H1 (cell line): ENCODE results near the gene RAPGEF5. TPM values are rescaled to one million over a fixed set of nuclear protein-coding genes. Genes with fewer than 3 reads are reported as not detected.

Source experiments
- CTCF ChIA-PET: fragments of 300-600 bp; sonication (Branson Sonifier 250); formaldehyde crosslinking; loops from one replicate; lab custom pipeline; 2021; ENCODE audit not compliant: partially characterized antibody; lab: Charles Lee
- POLR2A ChIA-PET: fragments of 300-600 bp; sonication (Branson Sonifier 250); formaldehyde crosslinking; loops from one replicate; lab custom pipeline; 2021; ENCODE audit warnings: inconsistent platforms; ENCODE audit not compliant: partially characterized antibody; lab: Charles Lee
- DNase-seq, 2 experiments: peaks; one replicate each; pipeline versions ENCODE4 v3.0.0 to v3.0.0-alpha.2; 2010 to 2022; ENCODE audit warnings: low spot score in 2 of 2, low read depth in 1 of 2, mixed read lengths in 1 of 2
- FAIRE-seq: peaks from 2 replicates; lab custom pipeline; 2011; peaks lifted over from hg19 to GRCh38; lab: Jason Lieb, UNC
- H2AFZ ChIP-seq: 2 replicates; pipeline ENCODE4 v1.8.1; 2012; ENCODE audit warnings: low read length, inconsistent platforms
- H2AK5ac ChIP-seq: 2 replicates; pipeline ENCODE4 v1.6.1; 2013; ENCODE audit warnings: low read depth, low read length
- H2BK120ac ChIP-seq: replicated peaks from 2 replicates; pipeline ENCODE3; 2013; ENCODE audit warnings: low read depth, low read length, inconsistent platforms
- H2BK12ac ChIP-seq: 2 replicates; pipeline ENCODE4 v1.6.1; 2013; ENCODE audit warnings: low read depth, low read length
- H2BK15ac ChIP-seq: 2 replicates; pipeline ENCODE4 v1.6.1; 2013; ENCODE audit warnings: low read length
- H2BK20ac ChIP-seq: 2 replicates; pipeline ENCODE4 v1.6.1; 2013; ENCODE audit warnings: low read length
- H2BK5ac ChIP-seq: 2 replicates; pipeline ENCODE4 v1.6.1; 2013; ENCODE audit warnings: low read depth, low read length
- H3K14ac ChIP-seq: 2 replicates; pipeline ENCODE4 v1.6.1; 2013; ENCODE audit warnings: inconsistent platforms; ENCODE audit not compliant: insufficient read length
- H3K18ac ChIP-seq: 2 replicates; pipeline ENCODE4 v1.6.1; 2013; ENCODE audit warnings: low read length; ENCODE audit errors: extremely low read depth
- H3K23ac ChIP-seq: 2 replicates; pipeline ENCODE4 v1.6.1; 2013; ENCODE audit warnings: inconsistent platforms; ENCODE audit not compliant: insufficient read length
- H3K23me2 ChIP-seq: 2 replicates; pipeline ENCODE4 v1.6.1; 2013; ENCODE audit warnings: low read depth, low read length
- H3K27ac ChIP-seq: 2 replicates; pipeline ENCODE4 v1.6.1; 2011; ENCODE audit warnings: low read depth, low read length, inconsistent platforms
- H3K27me3 ChIP-seq, 4 experiments: replicated peaks in 1 of 4; 1 replicate in 1 of 4; 2 replicates in 3 of 4; pipeline versions ENCODE4 v1.6.1 to v1.8.1; 2011 to 2013; ENCODE audit warnings: low read length in 3 of 4, mild to moderate bottlenecking in 3 of 4, inconsistent platforms in 2 of 4, mixed read lengths in 2 of 4, moderate library complexity in 1 of 4; ENCODE audit not compliant: control insufficient read depth in 3 of 4, insufficient read depth in 3 of 4; ENCODE audit errors: extremely low read depth in 1 of 4
- H3K36me3 ChIP-seq, 4 experiments: 2 replicates each; pipeline versions ENCODE4 v1.6.1 to v1.8.1; 2011 to 2013; ENCODE audit warnings: mild to moderate bottlenecking in 4 of 4, low read length in 3 of 4, moderate library complexity in 2 of 4, control low read depth in 1 of 4, inconsistent platforms in 1 of 4; ENCODE audit not compliant: insufficient read depth in 4 of 4, control insufficient read depth in 2 of 4
- H3K4ac ChIP-seq: replicated peaks from 2 replicates; pipeline ENCODE3; 2013; ENCODE audit warnings: low read length, low read depth, mixed read lengths, inconsistent platforms; ENCODE audit not compliant: insufficient read length
- H3K4me1 ChIP-seq, 4 experiments: replicated peaks in 1 of 4; 1 replicate in 1 of 4; 2 replicates in 3 of 4; pipeline versions ENCODE4 v1.6.1 to v1.8.1; 2011 to 2013; ENCODE audit warnings: low read length in 3 of 4, inconsistent platforms in 2 of 4, mixed read lengths in 1 of 4; ENCODE audit not compliant: insufficient read depth in 4 of 4, control insufficient read depth in 3 of 4
- H3K4me2 ChIP-seq, 2 experiments: 2 replicates each; pipeline versions ENCODE4 v1.6.1 to v1.8.1; 2011 to 2013; ENCODE audit warnings: low read depth in 2 of 2, low read length in 2 of 2, control low read depth in 1 of 2, inconsistent platforms in 1 of 2, mild to moderate bottlenecking in 1 of 2; ENCODE audit not compliant: insufficient read depth in 1 of 2
- H3K4me3 ChIP-seq, 4 experiments: fragments of 200-600, 300-600 bp in 1 of 4; sonication (generic), shearing (Covaris generic), sonication (Bioruptor Twin) in 1 of 4; 2 replicates each; pipeline versions ENCODE4 v1.5.1 to v1.8.1; 2011 to 2016; ENCODE audit warnings: low read length in 4 of 4, low read depth in 3 of 4, control low read depth in 2 of 4, inconsistent platforms in 2 of 4, mild to moderate bottlenecking in 2 of 4, mixed read lengths in 1 of 4, moderate library complexity in 1 of 4; ENCODE audit not compliant: insufficient read depth in 2 of 4; ENCODE audit errors: extremely low read depth in 1 of 4
- H3K56ac ChIP-seq: replicated peaks from 2 replicates; pipeline ENCODE3; 2013; ENCODE audit warnings: low read depth, mild to moderate bottlenecking, mixed read lengths, low read length, inconsistent platforms; ENCODE audit not compliant: insufficient read length
- H3K79me1 ChIP-seq: 2 replicates; pipeline ENCODE4 v1.6.1; 2013; ENCODE audit warnings: low read depth, low read length, control low read depth
- H3K79me2 ChIP-seq, 2 experiments: 2 replicates each; pipeline versions ENCODE4 v1.6.1 to v1.8.1; 2012 to 2013; ENCODE audit warnings: low read length in 2 of 2, mild to moderate bottlenecking in 2 of 2, inconsistent platforms in 1 of 2; ENCODE audit not compliant: insufficient read depth in 2 of 2, control insufficient read depth in 1 of 2
- H3K9ac ChIP-seq, 4 experiments: replicated peaks in 1 of 4; 1 replicate in 1 of 4; 2 replicates in 3 of 4; pipeline versions ENCODE4 v1.6.1 to v1.8.1; 2011 to 2013; ENCODE audit warnings: low read depth in 3 of 4, low read length in 3 of 4, control low read depth in 2 of 4, mild to moderate bottlenecking in 2 of 4, moderate library complexity in 2 of 4, inconsistent platforms in 1 of 4; ENCODE audit errors: extremely low read depth in 1 of 4
- H3K9me3 ChIP-seq, 2 experiments: 2 replicates each; pipeline versions ENCODE4 v1.6.1 to v1.8.1; 2012 to 2013; ENCODE audit warnings: mild to moderate bottlenecking in 2 of 2, moderate library complexity in 2 of 2, control low read depth in 1 of 2, inconsistent platforms in 1 of 2, low read depth in 1 of 2, low read length in 1 of 2, mixed read lengths in 1 of 2; ENCODE audit not compliant: insufficient read depth in 2 of 2
- H4K20me1 ChIP-seq, 2 experiments: replicated peaks in 1 of 2; 2 replicates each; pipeline versions ENCODE3 to v1.8.1; 2011 to 2013; ENCODE audit warnings: inconsistent platforms in 2 of 2, low read length in 2 of 2, mild to moderate bottlenecking in 1 of 2; ENCODE audit not compliant: insufficient read depth in 2 of 2, control insufficient read depth in 1 of 2
- H4K5ac ChIP-seq: 2 replicates; pipeline ENCODE4 v1.6.1; 2013; ENCODE audit warnings: low read length, low read depth, mixed read lengths, inconsistent platforms; ENCODE audit not compliant: insufficient read length
- H4K8ac ChIP-seq: 2 replicates; pipeline ENCODE4 v1.8.0; 2013; ENCODE audit warnings: mild to moderate bottlenecking, moderate library complexity, low read length, inconsistent platforms; ENCODE audit not compliant: insufficient read depth; ENCODE audit errors: extremely low read depth
- H4K91ac ChIP-seq: replicated peaks from 2 replicates; pipeline ENCODE3; 2013; ENCODE audit warnings: low read length, mixed read lengths, inconsistent platforms; ENCODE audit not compliant: insufficient read length
- CEBPB ChIP-seq: IDR thresholded peaks from 2 replicates; pipeline ENCODE4 v1.6.1; 2012; ENCODE audit warnings: low read depth, low read length
- JUN ChIP-seq: IDR thresholded peaks from 2 replicates; pipeline ENCODE4 v1.6.1; 2011; ENCODE audit warnings: low read depth, mild to moderate bottlenecking, improper control_type of control experiment, low read length
- RBBP5 ChIP-seq: IDR thresholded peaks from 2 replicates; pipeline ENCODE4 v1.7.1; 2012; ENCODE audit warnings: low read depth, mild to moderate bottlenecking, inconsistent platforms, low read length, moderate library complexity, borderline replicate concordance
- TCF12 ChIP-seq: IDR thresholded peaks from 2 replicates; pipeline ENCODE4 v1.6.1; 2011; ENCODE audit warnings: low read depth, mild to moderate bottlenecking, low read length
- WGBS, 2 experiments: shearing (Covaris generic) in 1 of 2; methylation state at CpG; one replicate each; pipeline versions ENCODE4 v1.1.6 to v1.1.7; 2013 to 2015; ENCODE audit warnings: low lambda C conversion rate in 2 of 2, mixed read lengths in 2 of 2, inconsistent platforms in 1 of 2, low coverage in 1 of 2, missing lambda C conversion rate in 1 of 2; ENCODE audit not compliant: insufficient replicate concordance in 2 of 2, insufficient coverage in 1 of 2, insufficient read length in 1 of 2; ENCODE audit errors: extremely low coverage in 1 of 2, missing lambda C conversion rate in 1 of 2; 5-methylcytosine and 5-hydroxymethylcytosine counted together
- polyA plus RNA-seq, 7 experiments: library from polyadenylated mRNA; depleted of rRNA in 3 of 7; stranded (reverse) in 5 of 7; unstranded in 2 of 7; fragments of >200 nt in 5 of 7; fragments of 200-250 nt in 2 of 7; gene quantifications; 1 replicate in 5 of 7; 2 replicates in 1 of 7; 4 replicates in 1 of 7; pipeline versions ENCODE4 v1.2.1 to v1.2.3, GENCODE V29; 2011 to 2013; ENCODE audit warnings: missing spikeins in 2 of 7, mixed read lengths in 2 of 7
- total RNA-seq: library from RNA; stranded (reverse); fragmentation: NEBNext Ultra II Directional; extraction: Animal tissue kit (Norgen Biotek cat#: 25700); gene quantifications from 2 replicates; pipeline ENCODE4 v1.2.1, GENCODE V29; 2021

RAPGEF5 gene
- total and polyA plus RNA-seq, 2 of the 8 experiments (the other 6 are each of a cell fraction or from before 2014, with no cell fraction given) = 4.4 to 22.9 TPM

DNA sequence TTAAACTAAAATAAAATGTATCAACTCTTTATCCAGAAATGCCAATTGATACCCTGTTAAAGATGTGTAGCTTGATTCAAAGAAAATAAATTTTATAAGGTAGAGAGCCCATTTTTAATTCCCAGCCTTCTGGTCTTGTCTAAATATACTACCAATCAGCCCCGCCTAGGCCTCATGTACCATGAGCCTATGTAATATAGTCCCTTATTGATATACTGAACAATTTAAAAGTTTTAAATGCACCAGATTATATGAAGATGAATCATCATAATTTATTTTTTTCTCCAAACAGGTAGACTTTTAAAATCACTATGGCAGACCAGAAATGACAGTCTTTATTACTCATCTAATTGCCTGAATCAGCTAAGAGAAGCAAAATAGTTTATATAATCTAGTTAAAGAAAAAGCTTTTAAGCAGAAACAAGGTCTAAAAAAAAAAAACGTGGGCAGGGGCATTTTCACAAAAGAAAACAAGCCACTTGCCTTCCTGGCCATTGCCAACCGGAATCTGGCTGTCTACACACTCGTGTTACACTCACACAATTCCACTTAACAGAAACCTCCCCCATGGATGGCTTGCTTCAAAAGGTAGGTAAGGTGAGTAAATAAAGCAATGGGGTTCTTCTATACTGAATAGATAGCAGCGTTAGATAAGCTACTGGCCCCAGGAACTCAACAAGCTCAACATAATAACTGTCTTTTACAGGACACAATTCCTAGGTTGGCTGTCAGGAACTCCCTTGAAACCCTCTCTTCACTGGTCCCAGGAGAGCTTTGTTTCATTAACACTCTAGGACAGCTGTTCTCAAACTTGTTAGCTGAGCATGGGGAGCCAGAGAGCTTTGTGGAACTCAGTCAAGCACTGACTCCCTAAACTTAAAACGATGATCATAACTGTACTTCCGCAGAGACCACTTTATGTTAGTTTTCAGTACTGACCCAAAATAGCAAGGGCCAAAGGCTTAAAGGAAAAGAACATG is 37.2 kb downstream of the RAPGEF5 start:
- no peak overlapping the region for H2BK120ac ChIP-seq
- CTCF ChIA-PET = interaction anchor here (0.5 to 2.8 kb wide), 8 partner anchors 8 to 401 kb away, joined by 3 to 13 read pairs (median 4); no protein-coding TSS in a partner anchor

More for the DNA sequence above, 37.2 kb downstream of the RAPGEF5 start:
- Histone ChIP-seq H3K36me3 (peaks cover 0 to 5% (median 2%) of the 10 kb centered on the region in 4 experiments; a peak in 3 of 8 replicates), H3K9me3 (no peaks in the 10 kb centered on the region), H4K5ac (no peak overlapping the region), H3K27me3 (no peaks in the 10 kb centered on the region), H3K27ac (no peak overlapping the region), H3K9ac (no peak overlapping the region), H4K20me1 (no peaks in the 10 kb centered on the region), H3K4me1 (peaks cover 3 to 13% (median 8%) of the 10 kb centered on the region in 4 experiments; a peak in 4 of 7 replicates), H2BK15ac (no peak overlapping the region), H3K4ac (no peak overlapping the region), H4K8ac (no peak overlapping the region), H2BK5ac (no peak overlapping the region), H3K4me2 (no peak overlapping the region), H2AK5ac (no peak overlapping the region), H3K14ac (no peak overlapping the region), H3K4me3 (no peak overlapping the region), H2AFZ (no peak overlapping the region), H3K18ac (no peak overlapping the region), H3K23ac (no peak overlapping the region), H3K79me1 (no peaks in the 10 kb centered on the region; the same call in 1 of the 2 replicates), H3K56ac (no peak overlapping the region), H3K23me2 (no peaks in the 10 kb centered on the region), H2BK12ac (no peak overlapping the region), H4K91ac (no peak overlapping the region), H3K79me2 (peaks cover 0 to 54% of the 10 kb centered on the region in 2 experiments; a peak in 2 of 4 replicates), H2BK20ac (no peak overlapping the region)
- 60% methylated on average over 7 of the region's 7 CpGs; no CpG with 5 or more reads in 1 of the 2 experiments for WGBS, 2 experiments
- POLR2A ChIA-PET = no interaction called here
- no peak for TF ChIP-seq CEBPB
- TF ChIP-seq TCF12 = no peak
- TF ChIP-seq RBBP5 = no peak
- TF ChIP-seq JUN = no peak
- FAIRE-seq = no peak
- DNase-seq = no peak
